ENCODE measurements around the gene GLRX5.

The GLRX5 gene

DNA sequence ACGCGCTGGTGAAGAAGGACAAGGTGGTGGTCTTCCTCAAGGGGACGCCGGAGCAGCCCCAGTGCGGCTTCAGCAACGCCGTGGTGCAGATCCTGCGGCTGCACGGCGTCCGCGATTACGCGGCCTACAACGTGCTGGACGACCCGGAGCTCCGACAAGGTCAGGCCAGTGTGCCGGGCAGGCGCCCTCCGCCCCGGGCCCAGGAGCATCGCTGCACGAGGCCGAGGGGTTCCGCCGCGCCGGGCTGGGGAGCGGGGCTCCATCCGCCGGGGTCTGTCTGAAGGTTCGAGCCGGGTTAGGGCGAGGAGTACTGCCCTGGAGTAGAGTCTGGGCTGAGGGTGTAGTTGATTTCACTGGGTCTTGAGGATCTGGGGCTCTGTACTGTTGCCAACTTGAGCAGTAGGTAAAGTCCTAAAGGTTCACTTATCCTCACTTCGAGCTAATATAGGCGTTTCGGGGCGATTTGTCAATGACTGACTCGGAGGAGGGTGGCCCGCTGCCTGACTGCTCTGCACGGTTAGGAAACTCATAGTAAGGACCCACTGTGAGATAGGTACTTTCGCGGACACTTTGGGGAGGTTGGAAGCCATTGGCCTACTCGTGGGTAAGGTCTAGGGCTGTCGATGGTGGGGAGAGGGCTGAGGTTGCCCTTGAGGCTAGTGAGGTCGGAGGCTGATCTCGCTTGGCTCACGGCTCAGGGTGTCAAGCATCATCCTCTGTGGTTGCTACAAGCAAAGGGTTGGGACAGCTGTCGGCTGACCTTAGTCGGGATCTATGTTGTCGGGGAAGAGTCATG lies 574 bp downstream of the GLRX5 start:
- peak overlapping the region; percentile 90 for H3K27ac ChIP-seq
- TF ChIP-seq, protein P1, sequence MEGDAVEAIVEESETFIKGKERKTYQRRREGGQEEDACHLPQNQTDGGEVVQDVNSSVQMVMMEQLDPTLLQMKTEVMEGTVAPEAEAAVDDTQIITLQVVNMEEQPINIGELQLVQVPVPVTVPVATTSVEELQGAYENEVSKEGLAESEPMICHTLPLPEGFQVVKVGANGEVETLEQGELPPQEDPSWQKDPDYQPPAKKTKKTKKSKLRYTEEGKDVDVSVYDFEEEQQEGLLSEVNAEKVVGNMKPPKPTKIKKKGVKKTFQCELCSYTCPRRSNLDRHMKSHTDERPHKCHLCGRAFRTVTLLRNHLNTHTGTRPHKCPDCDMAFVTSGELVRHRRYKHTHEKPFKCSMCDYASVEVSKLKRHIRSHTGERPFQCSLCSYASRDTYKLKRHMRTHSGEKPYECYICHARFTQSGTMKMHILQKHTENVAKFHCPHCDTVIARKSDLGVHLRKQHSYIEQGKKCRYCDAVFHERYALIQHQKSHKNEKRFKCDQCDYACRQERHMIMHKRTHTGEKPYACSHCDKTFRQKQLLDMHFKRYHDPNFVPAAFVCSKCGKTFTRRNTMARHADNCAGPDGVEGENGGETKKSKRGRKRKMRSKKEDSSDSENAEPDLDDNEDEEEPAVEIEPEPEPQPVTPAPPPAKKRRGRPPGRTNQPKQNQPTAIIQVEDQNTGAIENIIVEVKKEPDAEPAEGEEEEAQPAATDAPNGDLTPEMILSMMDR (conservative IDR thresholded peaks at IDR 0.05) = no peak; the same call in 1 of the 2 replicates
- peak; percentile 79 for TF ChIP-seq ZFX (IDR thresholded peaks at IDR 0.05)

DNA sequence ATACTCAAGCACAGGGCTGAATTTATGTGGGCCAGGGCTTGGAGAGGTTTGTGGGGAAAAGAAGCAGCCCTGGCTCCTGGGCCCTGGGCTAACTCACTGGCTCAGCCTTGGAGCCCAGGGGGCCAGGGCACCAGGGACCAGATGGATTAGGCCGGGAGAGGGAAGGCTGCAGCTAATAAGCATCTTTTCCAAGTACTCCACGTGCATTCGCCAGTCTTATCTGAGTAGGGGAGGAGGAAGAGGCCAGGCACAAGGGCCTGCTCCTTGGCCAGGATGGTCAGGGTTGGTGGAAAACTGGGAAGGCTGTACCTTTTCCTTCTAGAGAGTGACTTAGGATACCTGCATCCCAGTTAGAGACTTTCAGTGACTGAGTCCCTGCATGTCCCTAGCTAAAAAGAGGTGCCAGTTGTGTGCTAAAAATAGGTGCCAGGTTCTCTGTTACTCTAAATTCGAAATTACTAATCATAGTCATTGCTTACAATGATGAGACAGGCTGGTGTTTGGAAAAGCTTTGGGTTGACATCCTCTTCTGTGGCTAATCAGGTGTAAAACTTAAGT lies 1.3 kb downstream of the GLRX5 start:
- H3K27ac ChIP-seq = peak overlapping the region; percentile 90
- no peak for TF ChIP-seq ZFX (IDR thresholded peaks at IDR 0.05)
- TF ChIP-seq, protein P1 (conservative IDR thresholded peaks at IDR 0.05) = no peak

DNA sequence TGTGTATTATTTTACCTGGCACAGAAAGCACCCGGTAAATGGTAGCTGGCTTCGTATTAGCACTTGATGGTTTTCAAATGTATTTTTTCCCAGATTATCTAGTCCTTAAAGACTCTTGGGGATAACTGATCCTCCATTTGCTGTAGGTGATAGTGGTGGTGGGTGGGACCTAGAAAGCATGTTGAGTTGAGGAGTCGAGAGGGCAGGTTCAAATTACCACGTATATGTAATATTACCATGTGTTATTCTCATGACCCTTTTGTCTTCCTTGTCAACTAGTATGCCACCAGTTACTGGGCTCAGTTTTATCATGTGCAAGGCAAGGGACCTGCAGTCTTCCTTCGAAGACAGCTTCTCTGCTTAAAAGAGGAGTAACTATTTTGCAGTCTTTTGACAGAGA lies 1.8 kb downstream of the GLRX5 start:
- no peak overlapping the region for H3K27ac ChIP-seq
- TF ChIP-seq ZFX (IDR thresholded peaks at IDR 0.05) = no peak
- TF ChIP-seq, protein P1 (conservative IDR thresholded peaks at IDR 0.05) = no peak

DNA sequence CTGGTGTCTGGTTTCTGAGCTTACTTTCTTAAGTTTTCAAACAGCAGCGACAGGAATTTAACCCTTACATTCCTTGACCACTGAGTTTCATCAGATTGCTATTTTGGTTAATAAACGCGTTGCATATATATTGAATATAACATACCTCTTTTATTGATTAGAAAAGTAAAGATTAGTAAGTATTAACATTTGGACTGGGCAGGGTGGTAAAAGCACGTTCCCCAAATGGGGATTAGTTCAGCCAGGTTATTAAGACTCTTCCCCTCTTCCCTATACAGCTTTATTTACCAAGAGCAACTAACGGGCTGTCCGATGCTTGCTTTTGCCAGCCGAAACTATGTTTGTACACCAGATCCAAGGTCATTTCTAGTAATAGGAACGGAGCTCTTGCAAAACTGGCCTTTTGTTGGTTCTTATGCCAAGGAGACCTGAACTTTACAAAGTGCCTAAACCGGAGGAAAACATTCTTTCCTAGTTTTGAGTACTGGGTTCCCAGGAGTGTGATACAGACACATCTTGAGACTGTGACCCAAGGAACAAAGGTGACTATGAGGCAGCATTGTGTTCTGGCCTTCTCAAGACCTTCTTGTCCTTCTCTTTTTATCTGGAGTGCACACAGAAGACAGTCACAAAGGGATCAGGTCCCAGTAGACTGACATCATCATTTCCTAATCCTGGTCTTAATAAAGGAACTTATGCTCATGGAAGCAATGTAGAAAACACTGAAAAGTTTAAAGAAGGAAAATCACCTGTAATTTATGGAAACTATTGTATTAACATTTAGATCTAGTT lies 2.6 kb downstream of the GLRX5 start:
- TF ChIP-seq ZFX (IDR thresholded peaks at IDR 0.05) = no peak
- TF ChIP-seq, protein P1 (conservative IDR thresholded peaks at IDR 0.05) = no peak
- H3K27ac ChIP-seq = no peak overlapping the region

DNA sequence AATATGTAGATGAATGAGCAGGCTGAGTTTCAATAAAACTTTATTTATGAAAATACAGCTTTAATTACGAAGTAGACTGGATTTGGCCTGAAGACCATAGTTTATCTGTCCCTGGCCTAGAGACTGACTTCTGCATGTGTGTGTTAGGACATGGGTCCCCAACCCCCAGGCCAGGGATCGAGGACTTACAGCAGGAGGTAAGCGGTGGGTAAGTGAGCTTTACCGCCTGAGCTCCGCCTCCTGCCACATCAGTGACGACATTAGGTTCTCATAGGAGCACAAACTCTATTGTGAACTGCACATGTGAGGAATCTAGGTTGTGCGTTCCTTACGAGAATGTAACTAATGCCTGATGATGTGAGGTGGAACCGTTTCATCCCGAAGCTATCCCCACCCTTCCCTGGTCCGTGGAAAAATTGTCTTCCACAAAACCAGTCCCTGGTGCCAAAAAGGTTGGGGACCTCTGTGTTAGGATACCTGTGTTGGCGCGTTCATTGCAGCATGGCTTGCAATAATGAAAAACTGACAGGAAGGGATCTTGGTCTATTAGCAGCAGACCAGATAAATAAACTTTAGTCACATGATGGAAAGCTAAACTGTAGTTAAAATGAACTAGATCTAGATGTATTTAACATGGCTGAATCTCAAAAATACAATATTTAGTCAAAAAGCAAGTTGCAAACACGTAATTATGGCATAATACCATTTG lies 4.1 kb downstream of the GLRX5 start:
- TF ChIP-seq, protein P1 (conservative IDR thresholded peaks at IDR 0.05) = no peak
- no peak for TF ChIP-seq ZFX (IDR thresholded peaks at IDR 0.05)
- no peak overlapping the region for H3K27ac ChIP-seq

DNA sequence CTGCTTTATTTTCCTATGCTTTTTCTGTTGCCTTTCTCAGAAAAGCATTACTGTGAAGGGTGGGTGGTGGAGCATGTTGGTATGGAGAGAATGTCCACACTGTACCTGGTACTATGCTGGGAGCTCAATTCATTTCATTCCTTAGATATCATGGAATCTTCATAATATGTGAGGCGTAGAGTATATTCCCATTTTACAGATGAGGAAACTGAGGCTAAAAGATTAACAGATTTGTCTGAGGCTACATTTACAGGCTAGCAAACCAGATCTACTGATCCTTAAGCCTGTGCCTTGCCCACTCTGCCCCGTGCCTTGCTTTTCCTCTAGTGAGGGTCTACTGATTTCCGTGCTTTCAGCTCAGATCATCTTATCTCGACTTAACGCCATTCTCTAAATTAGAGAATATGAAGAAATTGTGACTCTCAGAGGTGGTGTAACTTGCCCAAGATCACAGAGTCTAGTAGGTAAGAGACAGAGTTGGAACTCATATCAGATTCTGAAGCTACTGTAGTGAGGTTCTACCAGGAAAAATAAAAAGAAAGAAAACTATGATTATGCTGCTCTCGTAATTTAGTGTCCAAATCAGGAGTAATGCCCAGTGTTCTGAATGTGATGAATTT lies 5.5 kb downstream of the GLRX5 start:
- no peak overlapping the region for H3K27ac ChIP-seq
- TF ChIP-seq ZFX (IDR thresholded peaks at IDR 0.05) = no peak
- TF ChIP-seq, protein P1 (conservative IDR thresholded peaks at IDR 0.05) = no peak

Data from C4-2B (cell line).